Suprapubic skin (tissue), 3 donors: ENCODE data around the gene SULT1C4.

ENCODE experiments used
- POLR2AphosphoS5 ChIP-seq, 3 donors: sonication (generic); formaldehyde crosslinking; IDR thresholded peaks; one replicate each; pipeline ENCODE4 v1.6.1; 2017; ENCODE audit warnings: antibody characterized with exemption in 3 of 3
- TF ChIP-seq, protein P1 (sequence below), 2 donors: fragments of 200-600 bp in 1 of 2; fragments of 450-650 bp in 1 of 2; sonication (generic) in 1 of 2; IDR thresholded peaks; one replicate each; pipeline ENCODE4 v1.5.1; 2016 to 2019; ENCODE audit warnings: antibody characterized with exemption in 2 of 2, mild to moderate bottlenecking in 1 of 2, moderate library complexity in 1 of 2

GRCh38 chr2:108378851-108379250 is 1.1 kb downstream of the SULT1C4 start:
- TF ChIP-seq, protein P1, sequence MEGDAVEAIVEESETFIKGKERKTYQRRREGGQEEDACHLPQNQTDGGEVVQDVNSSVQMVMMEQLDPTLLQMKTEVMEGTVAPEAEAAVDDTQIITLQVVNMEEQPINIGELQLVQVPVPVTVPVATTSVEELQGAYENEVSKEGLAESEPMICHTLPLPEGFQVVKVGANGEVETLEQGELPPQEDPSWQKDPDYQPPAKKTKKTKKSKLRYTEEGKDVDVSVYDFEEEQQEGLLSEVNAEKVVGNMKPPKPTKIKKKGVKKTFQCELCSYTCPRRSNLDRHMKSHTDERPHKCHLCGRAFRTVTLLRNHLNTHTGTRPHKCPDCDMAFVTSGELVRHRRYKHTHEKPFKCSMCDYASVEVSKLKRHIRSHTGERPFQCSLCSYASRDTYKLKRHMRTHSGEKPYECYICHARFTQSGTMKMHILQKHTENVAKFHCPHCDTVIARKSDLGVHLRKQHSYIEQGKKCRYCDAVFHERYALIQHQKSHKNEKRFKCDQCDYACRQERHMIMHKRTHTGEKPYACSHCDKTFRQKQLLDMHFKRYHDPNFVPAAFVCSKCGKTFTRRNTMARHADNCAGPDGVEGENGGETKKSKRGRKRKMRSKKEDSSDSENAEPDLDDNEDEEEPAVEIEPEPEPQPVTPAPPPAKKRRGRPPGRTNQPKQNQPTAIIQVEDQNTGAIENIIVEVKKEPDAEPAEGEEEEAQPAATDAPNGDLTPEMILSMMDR (IDR thresholded peaks at IDR 0.05) = no peak
- TF ChIP-seq POLR2AphosphoS5 (IDR thresholded peaks at IDR 0.05) = no peak
